Mesenteric fat pad (tissue), 1 donor: ENCODE results near the gene CLEC4M. TPM values are rescaled to one million over a fixed set of nuclear protein-coding genes. Genes with fewer than 3 reads are reported as not detected.
"Not testable (repeated sequence)": the region's sequence is repeated elsewhere in the genome, so short reads cannot be mapped to it uniquely, and the experiment has no call there.

ENCODE experiments used
- DNase-seq: peaks from one replicate; pipeline ENCODE4 v3.0.0-alpha.2; 2020; ENCODE audit warnings: low spot score
- total RNA-seq: library from RNA; stranded (reverse); fragmentation: NEBNext Ultra II Directional; extraction: Animal tissue kit (Norgen Biotek cat#: 25700); gene quantifications from one replicate; pipeline ENCODE4 v1.2.1, GENCODE V29; 2021
- donor health status: DM: yes; HTN: yes; CAD: no.

Gene CLEC4M
- total RNA-seq, 1 donor from 2014 or later: not detected

DNA sequence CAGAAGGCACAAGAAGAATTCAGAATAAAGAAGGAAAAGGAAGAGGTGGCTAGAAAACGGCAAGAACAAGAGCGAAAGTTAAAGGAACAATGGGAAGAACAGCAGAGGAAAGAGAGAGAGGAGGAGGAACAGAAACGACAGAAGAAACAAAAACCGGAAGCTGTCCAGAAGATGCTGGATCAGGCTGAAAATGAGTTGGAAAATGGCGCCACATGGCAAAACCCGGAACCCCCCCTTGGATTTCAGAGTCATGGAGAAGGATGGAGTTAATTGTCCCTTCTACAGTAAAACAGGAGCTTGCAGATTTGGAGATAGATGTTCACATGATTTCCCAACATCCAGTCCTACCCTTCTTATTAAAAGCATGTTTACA is 22.4 kb upstream of the CLEC4M start:
- peak; percentile 8 for DNase-seq

DNA sequence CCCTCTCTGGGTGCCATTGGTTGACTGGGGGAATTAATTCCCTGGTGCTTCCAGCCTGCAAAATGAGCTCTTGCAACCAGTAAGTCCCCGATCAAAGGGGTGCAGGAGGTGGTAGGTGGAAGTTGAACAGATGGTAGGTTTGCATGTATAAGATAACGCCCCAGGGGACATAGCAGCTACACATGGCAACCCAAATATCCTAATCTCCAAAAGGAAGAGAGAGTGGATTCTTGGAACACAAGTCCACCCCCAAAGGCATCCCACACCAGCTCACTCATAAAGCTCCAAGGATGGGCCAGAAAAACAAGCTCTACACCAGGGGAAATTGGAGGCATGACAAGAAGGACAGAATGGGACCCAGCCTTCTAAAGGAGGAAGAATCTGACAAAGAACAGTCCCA is 20.5 kb upstream of the CLEC4M start:
- peak; percentile 55 for DNase-seq

DNA sequence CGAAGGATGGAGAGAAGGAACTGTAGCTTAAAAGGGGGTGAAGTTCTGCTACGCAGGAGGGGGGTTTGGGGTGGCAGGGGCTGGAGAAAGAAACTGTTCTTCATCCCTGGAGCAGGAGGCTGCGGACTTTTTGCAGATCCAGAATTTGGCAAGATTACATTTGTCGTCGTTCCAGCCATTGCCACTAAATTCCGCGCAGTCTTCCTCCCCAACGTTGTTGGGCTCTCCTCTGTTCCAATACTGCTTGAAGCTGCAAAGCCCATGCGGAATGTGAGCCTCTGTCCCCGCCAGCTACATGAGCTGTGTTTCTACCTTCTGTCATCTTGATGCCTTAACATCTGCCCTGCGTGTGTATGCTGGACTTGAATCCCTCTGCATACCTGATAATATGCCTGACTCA is 20.1 kb upstream of the CLEC4M start:
- DNase-seq: peak; percentile 45

GRCh38 chr19:7743425-7743841 is 19.6 kb upstream of the CLEC4M start:
- peak; percentile 57 for DNase-seq

DNA sequence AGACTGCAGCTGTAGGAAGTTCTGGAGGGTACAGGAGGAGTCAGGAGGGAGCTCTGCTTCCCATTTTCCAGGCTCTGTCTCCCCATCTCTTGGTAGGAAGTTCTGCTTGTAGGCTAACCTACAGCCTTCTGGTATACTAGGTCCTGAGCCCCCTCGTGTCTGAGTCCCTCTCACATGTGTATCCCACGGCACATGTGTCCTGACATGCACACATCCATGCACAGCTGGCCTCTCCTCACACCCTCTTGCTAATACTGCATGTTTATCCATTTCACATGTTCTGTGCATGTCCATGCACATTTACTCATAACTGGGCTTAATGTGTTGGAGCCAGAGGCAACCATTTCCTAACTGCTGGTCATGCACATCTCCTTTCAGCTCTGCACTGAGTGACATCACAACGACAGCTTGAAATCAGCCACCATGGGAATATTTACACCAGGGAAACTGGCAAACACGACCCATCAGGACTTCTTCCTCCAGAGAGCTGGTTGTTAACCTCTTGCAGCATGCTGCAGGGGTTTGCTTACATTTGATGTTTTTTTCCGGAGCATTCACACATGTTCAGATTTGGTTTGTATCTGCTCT is 18.8 kb upstream of the CLEC4M start:
- DNase-seq: peak; percentile 43

DNA sequence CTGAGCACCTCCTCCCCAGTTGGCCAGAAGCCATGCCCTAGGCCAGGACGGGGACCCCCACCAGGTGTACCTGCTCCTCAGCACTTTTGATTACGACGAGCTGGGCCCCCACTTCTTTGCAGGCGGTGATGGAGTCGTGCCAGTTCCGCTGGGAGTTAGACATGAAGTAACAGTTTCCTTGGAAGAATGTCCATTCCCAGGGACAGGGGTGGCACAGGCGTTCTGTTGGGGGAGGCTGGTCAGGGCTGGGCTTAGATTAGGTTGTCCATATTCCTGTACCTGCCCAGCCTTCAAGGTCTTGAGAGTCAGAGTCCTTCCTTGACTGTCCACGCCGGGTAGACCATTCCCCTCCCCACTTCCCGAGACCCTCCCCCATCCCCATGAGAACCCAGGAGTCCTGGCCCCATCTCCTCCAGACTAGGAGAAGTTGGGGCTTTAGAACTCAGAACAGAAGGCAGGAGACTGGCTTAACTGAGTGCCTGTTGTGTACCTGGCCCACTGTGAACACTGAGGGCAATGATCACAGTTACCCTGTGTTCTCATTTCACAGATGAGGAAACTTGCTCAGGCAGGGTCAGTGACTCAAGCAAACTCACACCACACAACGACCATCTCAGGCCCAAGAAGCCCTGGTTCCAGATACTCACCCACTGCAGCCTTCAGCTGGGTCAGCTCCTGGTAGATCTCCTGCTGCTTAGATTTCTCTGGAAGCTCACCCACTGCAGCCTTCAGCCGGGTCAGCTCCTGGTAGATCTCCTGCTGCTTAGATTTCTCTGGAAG is 18.0 kb upstream of the CLEC4M start:
- peak; percentile 68 for DNase-seq

DNA sequence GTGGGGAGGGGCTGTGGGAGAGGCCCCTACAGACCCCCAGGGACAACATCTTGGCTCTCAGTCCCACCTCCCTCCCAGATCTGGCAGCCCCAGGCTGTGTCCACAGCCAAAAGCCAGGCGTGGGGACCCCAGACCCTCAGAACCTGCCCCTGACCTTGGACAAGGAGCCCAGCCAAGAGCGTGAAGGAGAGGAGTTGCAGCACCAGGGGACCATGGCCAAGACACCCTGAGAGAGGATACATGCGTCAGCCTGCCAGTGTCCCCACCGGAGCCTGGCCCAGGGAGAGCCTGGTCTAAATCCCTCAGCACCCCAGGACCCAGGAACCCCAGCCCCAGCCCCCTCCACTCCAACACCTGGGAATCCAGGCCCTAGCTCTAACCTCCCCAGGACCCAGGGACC is 16.7 kb upstream of the CLEC4M start:
- DNase-seq: not testable (repeated sequence)

DNA sequence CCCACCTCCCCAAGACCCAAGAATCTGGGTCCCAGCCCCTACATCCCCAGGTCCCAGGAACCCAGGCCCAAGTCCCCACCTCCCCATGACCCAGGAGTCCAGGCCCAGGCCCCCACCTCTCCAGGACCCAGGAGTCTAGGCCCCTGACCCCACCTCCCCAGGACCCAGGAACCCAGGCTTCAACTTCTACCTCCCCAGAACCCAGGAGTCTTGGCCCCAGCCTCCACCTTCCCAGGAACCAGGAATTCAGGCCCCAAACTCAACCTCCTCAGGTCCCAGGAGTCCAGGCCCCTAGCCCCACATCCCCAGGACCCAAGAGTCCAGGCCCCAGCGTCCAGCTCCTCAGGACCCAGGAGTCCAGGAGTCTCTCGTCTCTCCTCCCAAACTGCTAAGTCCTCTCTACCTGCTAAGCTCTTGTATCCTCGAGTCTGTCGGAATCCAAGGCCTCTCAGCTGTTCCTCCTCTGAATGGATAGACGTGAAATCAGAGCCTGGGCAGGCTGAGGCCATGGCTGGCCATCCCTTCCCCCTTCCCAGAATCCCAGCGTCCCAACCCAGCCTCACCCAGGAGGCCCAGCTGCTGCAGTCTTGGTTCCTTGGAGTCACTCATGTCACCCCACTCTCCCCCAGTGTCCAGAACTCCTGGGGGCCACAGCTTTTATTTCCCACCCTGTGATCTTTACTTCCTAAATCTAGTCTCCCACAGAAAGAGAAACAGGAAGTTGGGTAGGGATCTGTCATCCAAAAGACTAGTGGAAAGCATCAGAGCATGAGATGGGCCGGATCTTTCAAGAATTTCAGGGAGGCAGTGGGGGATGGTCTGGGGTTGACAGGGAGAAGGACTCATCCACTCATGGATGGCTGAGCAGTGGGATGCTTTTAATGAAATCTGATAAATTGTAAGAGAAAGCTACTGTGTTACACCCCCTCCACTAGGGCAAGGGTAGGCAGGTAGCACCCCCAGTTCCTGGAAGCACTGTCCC is 15.8 kb upstream of the CLEC4M start, which contains the start of gene CD209:
Gene CD209 (minus strand): TSS at position 632 of the 982 bp plus-strand sequence. CDS start 23 bp downstream, at position 609.
- DNase-seq: peak; percentile 64

DNA sequence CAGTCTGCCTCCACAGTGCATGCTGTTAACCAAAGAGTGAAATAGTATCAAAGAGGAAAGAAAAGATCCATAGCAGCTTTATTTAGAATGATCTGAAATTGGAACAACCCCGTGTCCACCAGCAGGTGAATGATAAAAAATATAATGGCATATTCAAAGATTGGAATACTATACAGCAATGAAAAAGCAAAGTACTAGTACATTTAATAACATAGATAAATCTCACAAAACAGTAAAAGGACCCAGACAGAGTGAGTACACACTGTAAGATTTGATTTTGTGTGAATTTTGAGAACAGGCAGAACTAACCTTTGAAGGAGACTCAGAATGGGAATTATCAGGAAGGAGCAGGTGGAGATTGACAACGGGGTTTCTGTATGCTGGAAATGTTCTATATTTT is 14.9 kb upstream of the CLEC4M start:
- no peak for DNase-seq

- DNase-seq: no peak
Measured at GRCh38 chr19:7748756-7749155, 14.3 kb upstream of the CLEC4M start.

DNA sequence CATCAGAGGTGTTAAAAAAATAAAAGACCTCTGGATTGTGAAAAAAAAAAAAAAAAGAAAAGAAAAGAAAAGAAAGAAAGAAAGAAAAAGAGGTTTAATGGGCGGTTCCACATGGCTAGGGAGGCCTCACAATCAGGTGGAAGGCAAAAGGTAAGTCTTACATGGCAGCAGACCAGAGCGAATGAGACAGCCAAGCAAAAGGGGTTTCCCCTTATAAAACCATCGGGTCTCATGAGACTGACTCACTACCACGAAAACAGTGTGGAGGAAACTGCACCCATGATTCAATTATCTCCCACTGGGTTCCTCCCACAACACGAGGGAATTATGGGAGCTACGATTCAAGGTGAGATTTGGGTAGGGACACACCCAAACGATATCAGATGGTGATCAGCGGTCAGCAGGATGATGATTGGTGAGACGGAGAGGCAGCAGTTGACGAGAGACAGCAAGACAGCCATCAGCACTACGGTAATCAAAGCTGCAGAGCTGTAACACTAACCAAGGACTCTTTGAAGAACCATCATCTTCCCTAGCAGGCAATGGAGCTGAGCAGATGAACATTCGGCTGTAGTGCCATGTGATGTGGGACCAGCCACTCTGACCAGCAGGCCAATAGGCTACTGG is 11.8 kb upstream of the CLEC4M start:
- no peak for DNase-seq

- no peak for DNase-seq
Measured at GRCh38 chr19:7756258-7756657, 6.8 kb upstream of the CLEC4M start.

DNA sequence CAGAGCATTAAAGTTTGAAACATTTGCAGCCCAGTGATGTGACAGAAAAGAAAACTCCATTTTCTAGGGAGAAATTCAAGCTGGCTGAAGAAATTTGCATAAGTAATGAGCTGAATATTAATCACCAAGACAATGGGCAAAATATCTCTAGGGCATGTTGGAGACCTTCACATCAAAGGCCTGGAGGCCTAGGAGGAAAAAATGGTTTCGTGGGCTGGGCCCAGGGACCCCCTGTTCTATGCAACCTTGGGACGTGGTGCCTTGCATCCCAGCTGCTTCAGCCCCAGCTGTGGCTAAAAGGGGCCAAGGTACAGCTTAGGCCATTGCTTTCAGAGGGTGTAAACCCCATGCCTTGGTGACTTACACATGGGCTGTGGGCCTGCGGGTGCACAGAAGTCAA is 5.7 kb upstream of the CLEC4M start:
- no peak for DNase-seq

DNA sequence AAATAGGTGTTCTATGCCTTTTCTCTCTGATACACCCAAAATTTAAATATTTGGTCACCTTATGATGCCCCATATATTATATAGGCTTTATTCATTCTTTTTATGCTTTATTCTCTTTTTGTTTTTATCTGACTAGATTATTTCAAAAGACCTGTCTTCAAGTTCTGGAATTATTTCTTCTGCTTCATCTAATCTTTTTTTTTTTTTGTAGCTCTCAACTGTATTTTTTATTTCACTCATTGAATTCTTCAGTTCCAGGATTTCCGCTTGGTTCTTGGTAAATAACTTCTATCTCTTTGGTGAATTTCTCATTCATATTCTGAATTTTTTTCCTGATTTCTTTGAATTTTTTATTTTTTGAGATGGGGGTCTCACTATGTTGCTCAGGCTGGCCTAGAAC is 3.9 kb upstream of the CLEC4M start:
- DNase-seq: no peak

GRCh38 chr19:7763696-7764095 is 653 bp downstream of the CLEC4M start:
- peak; percentile 59 for DNase-seq

DNA sequence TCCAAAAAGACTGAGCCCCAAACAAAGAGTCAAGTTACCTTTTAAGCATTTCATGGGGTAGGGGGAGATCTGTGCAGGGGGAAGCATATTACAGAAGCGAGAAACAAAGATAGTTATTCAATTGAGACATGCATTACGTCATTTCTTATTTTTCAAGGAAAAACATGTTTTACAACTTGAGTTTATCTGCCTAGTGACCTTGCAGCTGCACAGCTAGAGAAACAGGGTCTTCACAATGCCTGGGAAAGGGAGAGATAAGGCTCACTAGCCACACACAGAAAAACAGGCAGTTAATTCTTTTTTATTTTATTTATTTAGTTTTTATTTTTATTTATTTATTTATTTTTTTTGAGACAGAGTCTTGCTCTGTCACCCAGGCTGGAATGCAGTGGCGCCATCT is 1.1 kb downstream of the CLEC4M start:
- not testable (repeated sequence) for DNase-seq

GRCh38 chr19:7765043-7765442 is 2.0 kb downstream of the CLEC4M start:
- DNase-seq: peak; percentile 68

DNA sequence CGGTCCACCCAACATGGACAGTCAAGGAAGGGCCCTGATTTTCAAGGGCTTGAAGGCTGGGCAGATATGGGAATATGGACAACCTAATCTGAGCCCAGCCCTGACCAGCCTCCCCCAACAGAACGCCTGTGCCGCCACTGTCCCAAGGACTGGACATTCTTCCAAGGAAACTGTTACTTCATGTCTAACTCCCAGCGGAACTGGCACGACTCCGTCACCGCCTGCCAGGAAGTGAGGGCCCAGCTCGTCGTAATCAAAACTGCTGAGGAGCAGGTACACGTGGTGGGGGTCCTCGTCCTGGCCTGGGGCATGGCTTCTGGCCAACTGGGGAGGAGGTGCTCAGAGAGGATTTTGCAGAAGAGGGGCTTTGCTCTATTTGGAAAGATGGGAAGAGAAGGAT is 3.5 kb downstream of the CLEC4M start:
- peak; percentile 53 for DNase-seq

- peak; percentile 55 for DNase-seq
Measured at GRCh38 chr19:7767487-7767886, 4.4 kb downstream of the CLEC4M start.

- DNase-seq: peak; percentile 14
Measured at GRCh38 chr19:7769171-7769570, 6.1 kb downstream of the CLEC4M start.

- peak; percentile 37 for DNase-seq
Measured at GRCh38 chr19:7771072-7771471, 8.0 kb downstream of the CLEC4M start.
